Natural killer cell (primary cell): ENCODE data around the gene CD46. TPM values are rescaled to one million over a fixed set of nuclear protein-coding genes. Genes with fewer than 3 reads are reported as not detected.

Experiments used
- ATAC-seq, 3 donors: fragments of 150-1000 bp in 2 of 3; fragments of 200-7000 bp in 1 of 3; cut with Tn5 transposase; 1 replicate in 1 of 3; 2 replicates in 2 of 3; pipeline ENCODE4 v1.10.0; 2021; ENCODE audit warnings: mild to moderate bottlenecking in 2 of 3, moderate library complexity in 2 of 3
- DNase-seq, 2 donors: peaks; one replicate each; pipeline versions ENCODE4 v3.0.0 to v3.0.0-alpha.2; 2013 to 2021; ENCODE audit warnings: mixed read lengths in 1 of 2
- H3K27ac ChIP-seq: one replicate; pipeline ENCODE4 v1.5.1; 2013; ENCODE audit warnings: mild to moderate bottlenecking, low read length
- H3K27me3 ChIP-seq: one replicate; pipeline ENCODE4 v1.6.1; 2013; ENCODE audit warnings: low read length; ENCODE audit not compliant: control insufficient read depth, insufficient read depth
- H3K36me3 ChIP-seq: one replicate; pipeline ENCODE4 v1.6.1; 2013; ENCODE audit warnings: low read length; ENCODE audit not compliant: control insufficient read depth, insufficient read depth
- H3K4me1 ChIP-seq: one replicate; pipeline ENCODE4 v1.6.1; 2013; ENCODE audit warnings: low read length; ENCODE audit not compliant: control insufficient read depth, insufficient read depth
- H3K4me3 ChIP-seq: one replicate; pipeline ENCODE4 v1.5.1; 2013; ENCODE audit warnings: low read length
- H3K9me3 ChIP-seq: one replicate; pipeline ENCODE4 v1.6.1; 2013; ENCODE audit warnings: low read length; ENCODE audit not compliant: control insufficient read depth, insufficient read depth
- H3K27ac Mint-ChIP-seq, 2 donors: one replicate each; pipeline ENCODE4 v1.8.0; 2022; ENCODE audit warnings: mild to moderate bottlenecking in 2 of 2, mixed read lengths in 2 of 2, moderate library complexity in 1 of 2
- H3K27me3 Mint-ChIP-seq, 2 donors: one replicate each; pipeline ENCODE4 v1.8.0; 2022; ENCODE audit warnings: low read depth in 2 of 2, mixed read lengths in 2 of 2
- H3K36me3 Mint-ChIP-seq: one replicate; pipeline ENCODE4 v1.8.0; 2022; ENCODE audit warnings: mixed read lengths
- H3K4me1 Mint-ChIP-seq, 2 donors: one replicate each; pipeline ENCODE4 v1.8.0; 2022; ENCODE audit warnings: mixed read lengths in 2 of 2
- H3K4me3 Mint-ChIP-seq: one replicate; pipeline ENCODE4 v1.8.0; 2022; ENCODE audit warnings: mild to moderate bottlenecking, moderate library complexity, mixed read lengths
- H3K9me3 Mint-ChIP-seq, 2 donors: one replicate each; pipeline ENCODE4 v1.8.0; 2022; ENCODE audit warnings: mixed read lengths in 2 of 2
- CTCF ChIP-seq: fragments of 200-600 bp; IDR thresholded peaks from one replicate; pipeline ENCODE4 v1.8.0; 2022; ENCODE audit warnings: antibody characterized with exemption
- WGBS: methylation state at CpG from one replicate; pipeline ENCODE4 v1.1.7; 2013; ENCODE audit warnings: missing lambda C conversion rate; ENCODE audit not compliant: insufficient coverage; 5-methylcytosine and 5-hydroxymethylcytosine counted together
- intact Hi-C: fragments of 100-400 bp; cut with micrococcal nuclease; formaldehyde crosslinking; loops from one replicate; pipeline ENCODE4 v1.14.2; 2022
- total RNA-seq, 4 donors: library from RNA; stranded (reverse); fragments of 120-200 nt in 1 of 4; gene quantifications; one replicate each; pipeline versions ENCODE4 v1.2.3 to v1.2.4, GENCODE V29; 2013 to 2022

The CD46 gene
- total RNA-seq, 3 donors from 2014 or later (not counting 1 experiment from before 2014, with no cell fraction given): 110 to 126 (median 124) TPM

- no peak for ATAC-seq
- no peak for DNase-seq
- no CpG with 5 or more reads among the region's 2 CpGs for WGBS
- Histone ChIP-seq H3K36me3 (peaks cover 24% of the 10 kb centered on the region), H3K4me3 (no peak overlapping the region), H3K27me3 (no peaks in the 10 kb centered on the region), H3K9me3 (no peaks in the 10 kb centered on the region), H3K27ac (no peak overlapping the region), H3K4me1 (peaks cover 17% of the 10 kb centered on the region)
- H3K27ac Mint-ChIP-seq: no peak overlapping the region
- intact Hi-C loops: loop anchor here (10.0 kb wide), 2 partner anchors 140 to 170 kb away; no protein-coding TSS in a partner anchor
- peaks cover 28 to 29% of the 10 kb centered on the region in 2 donors for H3K4me1 Mint-ChIP-seq
- no peaks in the 10 kb centered on the region for H3K9me3 Mint-ChIP-seq
- no peak for TF ChIP-seq CTCF
- no peaks in the 10 kb centered on the region for H3K27me3 Mint-ChIP-seq
- H3K4me3 Mint-ChIP-seq: no peak overlapping the region
- no peaks in the 10 kb centered on the region for H3K36me3 Mint-ChIP-seq
Observed at GRCh38 chr1:207794861-207795260, 43.0 kb downstream of the CD46 start.

GRCh38 chr1:207797229-207797973, 45.5 kb downstream of the CD46 start:
- no peaks in the 10 kb centered on the region for H3K9me3 ChIP-seq
- H3K36me3 Mint-ChIP-seq: peaks cover 13% of the 10 kb centered on the region
- no peaks in the 10 kb centered on the region for H3K27me3 Mint-ChIP-seq
- H3K27ac ChIP-seq: no peak overlapping the region
- no peak overlapping the region for H3K4me3 ChIP-seq
- no peaks in the 10 kb centered on the region for H3K9me3 Mint-ChIP-seq
- peak; percentile 87 for TF ChIP-seq CTCF
- peak; percentile 82 to 90 (median 89) for ATAC-seq
- peak; percentile 70 to 84 for DNase-seq
- peaks cover 36 to 39% of the 10 kb centered on the region in 2 donors for H3K4me1 Mint-ChIP-seq
- intact Hi-C loops: loop anchor here (10.0 kb wide), 2 partner anchors 143 to 167 kb away; no protein-coding TSS in a partner anchor
- peaks cover 17% of the 10 kb centered on the region for H3K4me1 ChIP-seq
- peaks cover 20% of the 10 kb centered on the region for H3K36me3 ChIP-seq
- no peak overlapping the region for H3K4me3 Mint-ChIP-seq
- WGBS: 54% methylated on average over 7 of the region's 7 CpGs
- H3K27ac Mint-ChIP-seq: no peak overlapping the region
- no peaks in the 10 kb centered on the region for H3K27me3 ChIP-seq

GRCh38 chr1:207798847-207799246, 47.0 kb downstream of the CD46 start:
- no peaks in the 10 kb centered on the region for H3K9me3 Mint-ChIP-seq
- peak overlapping the region; percentile 55 to 63 for H3K27ac Mint-ChIP-seq
- Histone ChIP-seq H3K27me3 (no peaks in the 10 kb centered on the region), H3K4me1 (peaks cover 17% of the 10 kb centered on the region), H3K9me3 (no peaks in the 10 kb centered on the region), H3K4me3 (no peak overlapping the region), H3K36me3 (peaks cover 26% of the 10 kb centered on the region), H3K27ac (no peak overlapping the region)
- DNase-seq (peak; percentile 45 to 49), ATAC-seq (peak; percentile 66 to 79 (median 69))
- no peaks in the 10 kb centered on the region for H3K27me3 Mint-ChIP-seq
- peaks cover 18% of the 10 kb centered on the region for H3K36me3 Mint-ChIP-seq
- peak overlapping the region; percentile 79 for H3K4me3 Mint-ChIP-seq
- intact Hi-C loops: loop anchor here (2.0 to 10.0 kb wide), 4 partner anchors 26 to 166 kb away; no protein-coding TSS in a partner anchor
- WGBS: 6% methylated on average over 5 of the region's 6 CpGs
- H3K4me1 Mint-ChIP-seq: peaks cover 40% of the 10 kb centered on the region in 2 donors
- no peak for TF ChIP-seq CTCF
